SK-N-MC (cell line): ENCODE results near the gene SNX12.

Source experiments
- DNase-seq: peaks from one replicate; pipeline ENCODE4 v3.0.0-alpha.2; 2011; ENCODE audit warnings: low read depth, low spot score
- H3K27ac ChIP-seq: fragments of 200-600 bp; sonication (generic); 2 replicates; pipeline ENCODE4 v1.5.1; 2016; ENCODE audit warnings: mixed run types
- H3K36me3 ChIP-seq: fragments of 200-600 bp; sonication (generic); 2 replicates; pipeline ENCODE4 v1.6.1; 2017; ENCODE audit warnings: antibody characterized with exemption, low read length, mixed read lengths; ENCODE audit not compliant: insufficient read depth
- H3K4me3 ChIP-seq: fragments of 200-600 bp; sonication (generic); 2 replicates; pipeline ENCODE4 v1.5.1; 2016
- H3K9ac ChIP-seq: fragments of 200-600 bp; sonication (generic); 2 replicates; pipeline ENCODE4 v1.8.0; 2017; ENCODE audit warnings: mixed run types, mixed read lengths; ENCODE audit not compliant: insufficient read length
- H3K9me3 ChIP-seq: fragments of 200-600 bp; sonication (generic); 2 replicates; pipeline ENCODE4 v1.6.1; 2017; ENCODE audit warnings: low read depth, mild to moderate bottlenecking, antibody characterized with exemption, low read length, moderate library complexity, mixed read lengths
- EZH2 ChIP-seq: fragments of 200-600 bp; sonication (generic); IDR thresholded peaks from one replicate; pipeline ENCODE4 v1.6.1; 2017; ENCODE audit warnings: antibody characterized with exemption
- FOXP2 ChIP-seq: optimal IDR thresholded peaks from 2 replicates; pipeline ENCODE3; 2011; ENCODE audit warnings: mild to moderate bottlenecking, moderate library complexity; ENCODE audit not compliant: insufficient read depth; ENCODE audit errors: extremely low read length, control extremely low read depth
- POLR2AphosphoS5 ChIP-seq: IDR thresholded peaks from 2 replicates; pipeline ENCODE4 v1.6.1; 2012; ENCODE audit warnings: mild to moderate bottlenecking, low read depth, low read length, borderline replicate concordance

SNX12 gene

GRCh38 chrX:71106427-71106826, 38.3 kb upstream of the SNX12 start, which contains the start of gene CXorf65:
TSS of gene CXorf65 (minus strand) at chrX:71106740. CDS start at chrX:71106556, 184 bp downstream.
- no peak for DNase-seq
- Histone ChIP-seq H3K4me3 (no peak within 1 kb of the TSS), H3K27ac (no peak within 1 kb of the TSS), H3K9ac (no peak within 1 kb of the TSS), H3K9me3 (no peaks in the 10 kb centered on the region), H3K36me3 (no peaks in the 10 kb centered on the region)
- TF ChIP-seq EZH2 (no peak), POLR2AphosphoS5 (no peak), FOXP2 (no peak)

DNA sequence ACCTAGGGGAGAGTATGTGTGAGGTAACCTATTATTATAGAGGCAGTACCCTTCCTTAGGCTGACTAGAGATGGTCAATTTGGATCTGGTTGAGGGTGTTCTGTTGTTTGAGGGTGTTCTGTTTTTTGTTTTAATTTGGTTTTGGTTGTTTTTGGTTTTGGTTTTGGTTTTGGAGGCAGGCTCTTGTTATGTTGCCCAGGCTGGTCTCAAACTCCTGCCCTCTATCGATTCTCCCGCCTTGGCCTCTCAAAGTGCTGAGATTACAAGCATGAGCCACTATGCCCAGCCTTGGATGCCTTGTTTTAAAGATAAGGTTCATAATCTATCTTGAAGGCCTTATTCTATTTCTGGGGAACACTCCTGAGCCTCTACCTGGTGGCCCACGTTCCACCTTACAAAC, 37.5 kb upstream of the SNX12 start:
- Histone ChIP-seq H3K4me3 (no peak overlapping the region), H3K9me3 (no peaks in the 10 kb centered on the region), H3K36me3 (no peaks in the 10 kb centered on the region), H3K9ac (no peak overlapping the region), H3K27ac (no peak overlapping the region)
- no peak for DNase-seq
- TF ChIP-seq EZH2 (no peak), FOXP2 (no peak), POLR2AphosphoS5 (no peak)

GRCh38 chrX:71103110-71103983, 35.2 kb upstream of the SNX12 start:
- no peaks in the 10 kb centered on the region for H3K36me3 ChIP-seq
- peak overlapping the region; percentile 95 for H3K27ac ChIP-seq
- H3K4me3 ChIP-seq = peak overlapping the region; percentile 69
- H3K9me3 ChIP-seq = no peaks in the 10 kb centered on the region
- DNase-seq = no peak
- H3K9ac ChIP-seq = peak overlapping the region; percentile 71
- 0 out of 2 replicates have a peak, but pooled peaks have one; percentile 44 for TF ChIP-seq POLR2AphosphoS5
- no peak for TF ChIP-seq EZH2
- no peak for TF ChIP-seq FOXP2

GRCh38 chrX:71102292-71102691, 34.2 kb upstream of the SNX12 start:
- no peaks in the 10 kb centered on the region for H3K9me3 ChIP-seq
- H3K27ac ChIP-seq = peak overlapping the region; percentile 95
- no peaks in the 10 kb centered on the region for H3K36me3 ChIP-seq
- no peak overlapping the region for H3K9ac ChIP-seq
- no peak overlapping the region for H3K4me3 ChIP-seq
- DNase-seq = no peak
- TF ChIP-seq EZH2 = no peak

GRCh38 chrX:71100581-71101505, 32.7 kb upstream of the SNX12 start:
- no peak for DNase-seq
- TF ChIP-seq EZH2 (no peak), FOXP2 (no peak)
- Histone ChIP-seq H3K4me3 (no peak overlapping the region), H3K27ac (no peak overlapping the region), H3K36me3 (no peaks in the 10 kb centered on the region), H3K9ac (no peak overlapping the region), H3K9me3 (no peaks in the 10 kb centered on the region)

DNA sequence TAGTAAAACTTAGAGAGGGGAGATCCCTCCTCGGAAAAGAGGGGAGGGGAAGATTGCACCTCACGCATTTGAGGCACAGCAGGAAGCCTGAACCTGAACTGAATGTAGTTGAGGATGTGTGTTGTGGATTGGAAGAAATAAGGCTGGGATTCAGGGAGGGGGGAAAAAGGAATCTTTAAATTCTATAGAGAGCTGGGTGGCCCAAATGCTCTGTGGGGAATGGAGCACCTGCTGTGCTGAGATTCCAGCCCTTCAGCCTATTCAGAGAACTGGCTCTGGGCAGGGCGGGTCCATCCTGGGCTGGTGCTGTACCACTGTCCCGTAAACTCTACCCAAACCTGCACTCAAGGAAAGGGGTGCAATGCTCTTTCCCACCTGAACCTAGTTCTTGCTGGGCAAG, 31.6 kb upstream of the SNX12 start:
- Histone ChIP-seq H3K4me3 (no peak overlapping the region), H3K9me3 (no peaks in the 10 kb centered on the region), H3K9ac (no peak overlapping the region), H3K27ac (no peak overlapping the region), H3K36me3 (no peaks in the 10 kb centered on the region)
- DNase-seq = no peak
- TF ChIP-seq POLR2AphosphoS5 (no peak), FOXP2 (no peak), EZH2 (no peak)

DNA sequence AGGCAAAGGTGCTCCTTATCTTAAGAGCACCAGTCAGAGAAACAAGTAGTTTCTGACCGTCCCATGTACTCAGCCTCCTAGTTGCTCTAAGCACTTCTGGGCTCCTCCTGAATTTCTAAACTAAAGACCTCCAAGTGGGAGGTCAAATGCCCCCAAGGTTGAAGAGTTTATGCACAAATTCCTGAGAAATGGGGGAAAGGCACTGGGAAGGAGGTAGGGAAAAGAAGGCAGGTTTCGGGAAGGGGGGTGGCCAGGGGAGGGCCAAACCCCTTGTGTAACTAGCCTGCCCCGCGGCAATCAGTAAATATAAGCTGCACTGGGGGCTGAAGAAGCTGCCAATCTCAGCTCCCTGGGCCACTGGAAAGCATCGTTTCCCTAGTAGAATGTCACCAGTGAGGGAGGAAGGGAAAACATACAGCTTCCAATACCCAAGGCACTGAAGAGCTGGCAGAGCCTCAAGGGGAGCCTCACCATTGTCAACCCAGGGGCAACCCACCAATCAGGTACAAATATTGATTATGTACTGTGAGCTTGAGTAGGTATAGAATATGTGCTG, 30.9 kb upstream of the SNX12 start:
- TF ChIP-seq POLR2AphosphoS5 = no peak
- TF ChIP-seq FOXP2 = no peak
- TF ChIP-seq EZH2 = no peak
- H3K27ac ChIP-seq = no peak overlapping the region
- H3K9me3 ChIP-seq = no peaks in the 10 kb centered on the region
- H3K4me3 ChIP-seq = no peak overlapping the region
- DNase-seq = no peak
- no peak overlapping the region for H3K9ac ChIP-seq
- no peaks in the 10 kb centered on the region for H3K36me3 ChIP-seq

DNA sequence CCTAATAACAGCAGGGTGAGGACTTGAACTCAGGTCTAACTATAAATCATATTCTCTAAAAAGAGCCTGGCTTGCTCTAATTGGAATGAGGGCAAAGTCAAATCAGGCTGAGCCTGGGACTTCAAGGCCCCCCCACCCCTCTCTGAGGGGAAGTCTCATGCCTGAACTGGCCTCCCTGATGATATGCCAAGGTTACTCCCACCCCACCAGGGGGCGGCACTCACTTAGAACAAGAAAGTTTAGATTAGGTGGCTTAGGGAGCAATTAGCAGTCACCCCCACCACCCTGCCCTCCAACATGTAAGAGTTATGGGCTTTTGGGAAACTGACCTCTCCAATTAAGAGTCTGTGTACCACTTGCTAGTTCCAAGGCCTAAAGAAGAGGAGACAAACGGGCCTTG, 30.2 kb upstream of the SNX12 start:
- no peaks in the 10 kb centered on the region for H3K9me3 ChIP-seq
- H3K27ac ChIP-seq = no peak overlapping the region
- H3K9ac ChIP-seq = no peak overlapping the region
- no peak overlapping the region for H3K4me3 ChIP-seq
- no peak for DNase-seq
- TF ChIP-seq FOXP2 (no peak), POLR2AphosphoS5 (no peak), EZH2 (no peak)
- no peaks in the 10 kb centered on the region for H3K36me3 ChIP-seq
